OCI-LY7 (cell line): ENCODE results near the gene SLIT3.

Experiments
- CTCF ChIP-seq: fragments of 200-600 bp; sonication (generic); conservative IDR thresholded peaks from 2 replicates; pipeline ENCODE4 v1.5.1; 2014; ENCODE audit warnings: mild to moderate bottlenecking, antibody characterized with exemption, low read length, moderate library complexity, mixed read lengths
- EZH2phosphoT487 ChIP-seq: fragments of 200-600 bp; sonication (generic); IDR thresholded peaks from 2 replicates; pipeline ENCODE4 v1.6.1; 2018; ENCODE audit warnings: low read depth, borderline replicate concordance, mild to moderate bottlenecking, mixed run types, antibody characterized with exemption, low read length, moderate library complexity, mixed read lengths

GRCh38 chr5:169029661-169030274 lies 271.2 kb downstream of the SLIT3 start:
- TF ChIP-seq CTCF (no peak), EZH2phosphoT487 (no peak)
